OCI-LY3 (cell line): ENCODE data around the gene CLCN1.

Experiments used
- H2AFZ ChIP-seq: fragments of 200-600, 300-600 bp; shearing (Covaris generic); 2 replicates; pipeline ENCODE4 v1.6.0; 2014; ENCODE audit warnings: antibody characterized with exemption, low read depth, low read length
- H3K27ac ChIP-seq: fragments of 200-600, 300-600 bp; sonication (generic); 2 replicates; pipeline ENCODE4 v1.5.1; 2014; ENCODE audit warnings: mild to moderate bottlenecking, low read length, moderate library complexity, mixed read lengths
- H3K27me3 ChIP-seq: fragments of 200-600, 300-600 bp; sonication (generic); 2 replicates; pipeline ENCODE4 v1.6.1; 2014; ENCODE audit warnings: low read depth, low read length, mixed read lengths
- H3K36me3 ChIP-seq: fragments of 200-600, 300-600 bp; sonication (generic); replicated peaks from 2 replicates; pipeline ENCODE3; 2014; ENCODE audit warnings: low read depth, low read length, mixed read lengths
- H3K4me1 ChIP-seq: fragments of 300-600, 200-600 bp; sonication (generic); 2 replicates; pipeline ENCODE4 v1.6.1; 2014; ENCODE audit warnings: low read length, mixed read lengths
- H3K4me2 ChIP-seq: fragments of 200-600, 300-600 bp; sonication (generic); 2 replicates; pipeline ENCODE4 v1.6.1; 2014; ENCODE audit warnings: low read length, mixed read lengths
- H3K4me3 ChIP-seq: fragments of 300-600, 200-600 bp; sonication (generic); 2 replicates; pipeline ENCODE4 v1.5.1; 2014; ENCODE audit warnings: antibody characterized with exemption, mild to moderate bottlenecking, low read length, moderate library complexity
- H3K79me2 ChIP-seq: fragments of 300-600, 200-600 bp; shearing (Covaris generic); 2 replicates; pipeline ENCODE4 v1.6.1; 2014; ENCODE audit warnings: mild to moderate bottlenecking, low read length, mixed read lengths
- H3K9ac ChIP-seq: fragments of 300-600, 200-600 bp; shearing (Covaris generic); 2 replicates; pipeline ENCODE4 v1.6.0; 2014; ENCODE audit warnings: mild to moderate bottlenecking, low read length, moderate library complexity
- H3K9me3 ChIP-seq: fragments of 200-600, 300-600 bp; shearing (Covaris generic); 2 replicates; pipeline ENCODE4 v1.6.1; 2014; ENCODE audit warnings: low read length, mixed read lengths; ENCODE audit not compliant: insufficient read depth
- H4K20me1 ChIP-seq: fragments of 200-600, 300-600 bp; sonication (generic); 2 replicates; pipeline ENCODE4 v1.6.1; 2016; ENCODE audit warnings: low read length, mixed read lengths; ENCODE audit not compliant: insufficient read depth
- CTCF ChIP-seq: fragments of 200-600, 300-600 bp; sonication (generic); IDR thresholded peaks from 2 replicates; pipeline ENCODE4 v1.5.1; 2014; ENCODE audit warnings: antibody characterized with exemption, low read length, low read depth
- EZH2phosphoT487 ChIP-seq: fragments of 200-600 bp; shearing (Covaris generic); IDR thresholded peaks from 2 replicates; pipeline ENCODE4 v1.6.1; 2018; ENCODE audit warnings: antibody characterized with exemption, mixed run types, low read depth

The CLCN1 gene

GRCh38 chr7:143401265-143401664 lies 85.4 kb downstream of the CLCN1 start:
- Histone ChIP-seq H3K4me2 (no peak overlapping the region), H3K79me2 (no peaks in the 10 kb centered on the region), H3K27ac (no peak overlapping the region), H3K27me3 (peaks cover 54% of the 10 kb centered on the region), H3K4me3 (no peak overlapping the region), H3K9me3 (no peaks in the 10 kb centered on the region), H3K9ac (no peak overlapping the region), H4K20me1 (no peaks in the 10 kb centered on the region), H3K36me3 (no peaks in the 10 kb centered on the region), H2AFZ (no peak overlapping the region), H3K4me1 (no peaks in the 10 kb centered on the region)
- no peak for TF ChIP-seq CTCF
- TF ChIP-seq EZH2phosphoT487 = no peak
